8988T (cell line): Measurements from ENCODE around the gene STYXL1.
"Not testable (repeated sequence)": the region's sequence is repeated elsewhere in the genome, so short reads cannot be mapped to it uniquely, and the experiment has no call there.

ENCODE experiments used
- DNase-seq: peaks from one replicate; pipeline ENCODE4 v3.0.0; 2011

Gene STYXL1, protein sequence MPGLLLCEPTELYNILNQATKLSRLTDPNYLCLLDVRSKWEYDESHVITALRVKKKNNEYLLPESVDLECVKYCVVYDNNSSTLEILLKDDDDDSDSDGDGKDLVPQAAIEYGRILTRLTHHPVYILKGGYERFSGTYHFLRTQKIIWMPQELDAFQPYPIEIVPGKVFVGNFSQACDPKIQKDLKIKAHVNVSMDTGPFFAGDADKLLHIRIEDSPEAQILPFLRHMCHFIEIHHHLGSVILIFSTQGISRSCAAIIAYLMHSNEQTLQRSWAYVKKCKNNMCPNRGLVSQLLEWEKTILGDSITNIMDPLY

DNA sequence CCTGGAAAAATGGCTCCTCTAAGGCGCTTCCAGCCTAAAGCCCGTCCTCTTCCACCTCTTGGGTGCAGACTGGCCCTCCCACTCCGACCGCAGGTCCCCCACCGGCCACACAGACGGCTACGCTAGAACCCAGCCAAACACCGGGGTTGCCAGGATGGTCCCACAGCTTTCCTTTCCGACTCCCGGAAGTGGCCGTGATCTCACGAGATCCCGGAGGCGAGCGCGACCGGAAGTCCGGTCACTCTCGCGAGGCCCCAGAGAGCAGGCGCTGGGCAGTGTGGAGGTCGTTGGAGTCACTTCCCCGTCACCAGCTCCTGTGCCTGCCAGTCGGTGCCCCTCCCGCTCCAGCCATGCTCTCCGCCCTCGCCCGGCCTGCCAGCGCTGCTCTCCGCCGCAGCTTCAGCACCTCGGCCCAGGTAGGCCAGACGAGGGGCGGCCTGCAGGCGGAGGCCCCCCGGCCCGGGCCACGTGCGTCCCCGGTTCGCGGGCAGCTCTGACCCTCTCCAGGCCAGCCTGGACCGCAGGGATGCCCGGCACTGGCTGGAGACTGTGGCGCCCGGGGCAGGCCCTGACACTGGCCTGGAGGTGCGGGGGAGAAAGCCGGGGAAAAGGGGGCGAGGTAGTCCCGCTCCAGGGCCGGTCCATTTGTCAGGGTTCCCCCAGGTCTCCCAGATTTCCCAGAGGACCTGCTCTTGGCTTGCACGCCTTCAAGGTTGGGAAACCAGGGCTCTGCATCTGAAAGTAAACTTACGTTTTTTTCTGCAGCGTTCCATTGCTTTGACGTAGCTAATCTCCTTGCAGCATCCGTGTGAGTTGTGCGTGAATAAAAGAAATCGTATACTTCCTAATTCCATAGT lies at the start of gene STYXL1, which contains the start of gene MDH2:
Gene STYXL1, minus strand, starts transcription at position 190 of the 857 bp plus-strand sequence. CDS start 17,477 bp downstream, outside the sequence.
Gene MDH2, plus strand, starts transcription at position 296 of the 857 bp plus-strand sequence. Its CDS starts 55 bp downstream, at position 351.
- DNase-seq, result peak; percentile 88

DNA sequence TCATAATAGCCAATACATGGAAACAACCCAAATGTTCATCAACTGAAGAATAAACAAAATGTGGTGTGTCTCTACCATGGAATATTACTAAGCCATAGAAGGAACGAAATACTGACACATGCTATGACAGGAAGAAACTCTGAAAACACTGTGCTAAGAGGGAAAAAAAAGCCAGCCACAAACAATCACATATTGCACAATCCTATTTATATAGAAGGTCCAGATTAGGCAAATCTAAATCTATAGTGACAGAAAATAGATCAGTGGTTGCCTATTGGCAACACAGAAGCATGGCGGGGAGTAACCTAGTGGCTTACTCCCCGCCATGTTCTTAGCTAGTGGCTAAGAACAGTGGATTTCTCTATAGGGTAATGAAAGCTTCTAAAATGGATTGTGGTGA lies 48.1 kb upstream of the STYXL1 start:
- DNase-seq, result no peak

DNA sequence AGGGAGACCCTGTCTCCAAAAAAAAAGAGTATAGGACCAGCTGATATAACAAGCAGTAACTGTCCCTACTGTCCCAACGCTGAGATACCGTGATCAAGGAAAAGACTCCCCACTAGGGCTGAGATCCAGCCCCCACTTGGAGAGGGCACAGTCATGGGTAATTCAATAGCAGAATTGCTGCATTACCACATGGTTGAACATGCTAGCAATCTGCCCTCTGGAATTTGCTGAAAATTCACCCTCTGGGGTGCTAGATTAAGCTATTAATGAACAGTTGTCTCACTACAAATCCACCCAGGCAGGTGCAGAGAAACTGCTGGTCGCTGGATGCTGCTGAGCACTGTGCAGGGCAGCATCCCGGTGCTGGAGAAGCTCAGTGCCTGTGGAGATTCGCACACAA lies 46.5 kb upstream of the STYXL1 start:
- DNase-seq, result not testable (repeated sequence)

DNA sequence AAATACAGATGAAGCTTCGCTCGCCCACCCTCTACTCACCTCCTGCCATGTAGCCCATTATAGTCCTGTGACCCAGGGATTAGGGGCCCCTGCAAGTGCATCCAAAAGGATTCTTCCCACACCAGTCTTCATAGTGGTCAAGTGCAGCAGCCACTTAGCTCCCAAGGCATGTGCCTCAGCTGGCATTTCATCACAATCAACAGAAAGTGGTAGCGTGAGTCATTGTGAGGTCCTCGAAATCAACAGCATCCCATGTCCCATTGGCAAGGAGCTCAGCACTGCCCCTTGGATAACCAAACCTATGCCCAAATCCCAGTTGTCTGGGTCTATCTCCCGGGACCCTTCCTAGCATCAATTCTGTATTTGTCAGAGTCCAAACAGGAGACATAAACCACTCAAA lies 45.7 kb upstream of the STYXL1 start:
- not testable (repeated sequence) for DNase-seq

DNA sequence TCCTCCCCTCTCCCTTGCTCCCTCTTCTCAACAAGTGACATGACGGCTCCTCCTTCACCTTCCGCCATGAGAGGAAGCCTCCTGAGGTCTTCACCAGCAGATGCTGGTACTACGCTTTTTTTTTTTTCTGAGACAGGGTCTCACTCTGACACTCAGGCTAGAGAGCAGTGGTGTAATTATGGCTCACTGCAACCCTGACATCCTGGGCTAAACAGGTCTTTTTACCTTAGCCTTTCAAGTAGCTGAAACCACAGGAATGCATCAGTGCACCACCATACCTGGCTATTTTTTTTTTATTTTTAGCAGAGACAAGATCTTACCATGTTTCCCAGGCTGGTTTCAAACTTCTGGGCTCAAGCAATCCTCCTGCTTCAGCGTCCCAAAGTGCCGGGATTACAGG lies 43.7 kb upstream of the STYXL1 start:
- DNase-seq, result no peak

DNA sequence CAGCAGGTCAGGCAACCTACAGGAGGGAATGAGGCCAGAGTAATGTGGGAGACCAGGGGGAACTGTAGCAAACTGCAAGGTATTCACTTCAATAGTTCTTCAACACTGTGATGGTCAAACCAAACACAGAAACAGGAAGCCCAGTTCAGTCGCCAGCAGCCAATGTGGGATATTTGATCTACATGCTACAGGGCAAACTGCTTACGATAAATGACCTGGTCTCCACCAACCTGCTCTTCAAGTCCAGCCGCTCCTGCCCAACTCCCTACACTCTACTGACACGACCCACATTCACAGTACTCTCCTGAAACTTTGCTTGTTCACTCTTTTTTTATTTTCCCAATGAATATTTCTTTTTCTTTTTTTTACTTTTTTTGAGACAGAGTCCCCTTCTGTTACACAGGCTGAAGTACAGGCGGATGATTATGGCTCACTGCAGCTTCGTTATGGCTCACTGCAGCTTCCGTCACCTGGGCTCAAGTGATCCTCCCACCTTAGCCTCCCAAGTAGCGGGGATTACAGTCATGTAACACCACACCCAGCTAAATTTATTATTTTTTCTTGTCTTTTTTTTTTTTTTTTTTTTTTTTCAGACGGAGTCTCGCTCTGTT lies 42.2 kb upstream of the STYXL1 start:
- DNase-seq, result no peak

DNA sequence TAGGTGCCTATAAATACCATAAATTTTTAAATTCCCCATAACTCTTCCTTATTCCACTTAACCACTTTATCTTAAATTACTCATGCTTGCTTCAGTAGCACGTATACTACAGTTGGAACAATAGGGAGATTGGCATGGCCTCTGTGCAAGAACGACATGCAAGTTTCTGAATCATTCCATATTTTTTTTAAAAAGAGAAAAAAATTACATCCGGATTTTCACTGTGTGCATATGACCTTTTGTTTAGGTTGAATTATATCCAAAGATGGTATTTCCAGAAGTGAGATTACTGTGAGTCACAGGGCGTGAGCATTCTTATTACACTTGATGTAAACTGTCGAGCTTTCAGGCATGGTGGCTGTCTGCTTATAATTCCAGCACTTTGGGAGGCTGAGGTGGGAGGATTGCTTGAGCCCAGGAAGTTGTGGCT lies 39.6 kb upstream of the STYXL1 start:
- not testable (repeated sequence) for DNase-seq

DNA sequence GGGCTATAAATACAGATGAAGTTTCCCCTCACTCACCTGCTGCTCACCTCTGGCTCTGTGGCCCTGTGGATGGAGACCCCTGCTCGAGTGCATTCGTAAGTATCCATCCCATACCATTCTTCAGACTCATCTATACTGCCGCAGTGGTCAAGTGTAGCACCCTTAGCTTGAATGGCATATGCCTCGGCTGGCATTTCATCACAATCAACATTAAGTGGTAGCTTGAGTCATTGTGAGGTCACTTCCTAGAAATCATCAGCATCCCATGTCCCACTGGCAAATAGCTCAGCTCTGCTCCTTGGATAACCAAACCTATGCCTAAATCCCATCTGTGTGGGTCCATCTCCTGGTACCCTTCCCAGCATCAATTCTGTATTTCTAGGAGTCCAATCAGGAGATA lies 38.3 kb upstream of the STYXL1 start:
- DNase-seq, result no peak

DNA sequence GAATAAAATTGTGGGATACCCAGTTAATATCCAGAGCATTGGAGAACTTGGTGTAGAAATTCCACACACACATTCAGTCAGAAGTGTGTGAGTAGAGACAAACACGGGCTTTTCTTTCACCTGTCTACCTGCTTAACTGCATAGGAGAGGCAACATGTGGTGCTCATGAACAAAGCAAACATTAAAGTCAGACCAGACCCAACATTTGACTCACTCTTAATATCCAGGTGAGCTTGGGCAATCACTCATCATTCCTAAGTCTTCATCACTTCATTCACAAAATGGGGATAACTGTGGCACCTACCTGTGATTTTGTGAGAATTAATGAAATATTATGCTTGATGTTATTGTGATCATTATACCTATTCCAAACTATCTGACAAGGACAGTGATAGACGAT lies 36.3 kb upstream of the STYXL1 start:
- not testable (repeated sequence) for DNase-seq

DNA sequence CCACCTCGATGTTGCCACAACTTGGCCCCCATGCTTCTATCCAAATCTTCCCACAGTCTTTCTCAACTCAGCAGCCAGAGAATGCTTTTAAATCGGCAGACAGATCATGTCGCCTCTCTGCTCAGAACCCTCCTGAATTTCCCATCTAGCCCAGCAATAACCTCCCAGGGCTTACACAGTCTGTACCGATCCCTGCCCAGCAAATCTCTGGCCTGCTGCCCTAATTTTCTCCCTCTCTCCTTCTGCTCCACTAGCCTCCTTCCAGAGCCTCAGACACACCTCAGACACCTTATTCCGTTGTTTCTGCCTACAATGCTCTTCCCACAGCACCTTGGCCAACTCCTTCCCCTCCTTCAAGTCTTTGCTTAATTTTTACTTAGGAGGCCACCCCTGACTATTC lies 32.4 kb upstream of the STYXL1 start:
- no peak for DNase-seq

DNA sequence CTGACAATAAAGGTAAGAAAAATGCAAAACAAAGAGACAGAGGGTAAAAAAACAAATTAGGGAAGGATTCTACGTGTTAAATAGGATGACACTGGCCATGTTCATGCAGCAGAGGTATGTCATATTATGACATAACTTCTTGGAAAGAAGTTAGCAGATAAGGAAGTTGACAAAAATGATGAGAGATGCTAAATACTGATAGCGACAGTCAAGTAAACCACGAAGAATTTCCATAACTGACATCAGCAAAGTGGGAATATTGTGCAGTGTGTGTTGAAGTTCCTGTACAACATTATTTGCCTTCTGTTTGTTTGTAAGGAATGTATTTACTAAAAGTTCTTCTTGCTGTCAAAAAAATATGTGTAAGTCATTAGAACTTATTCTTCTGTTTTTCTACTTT lies 29.6 kb upstream of the STYXL1 start:
- DNase-seq, result no peak

DNA sequence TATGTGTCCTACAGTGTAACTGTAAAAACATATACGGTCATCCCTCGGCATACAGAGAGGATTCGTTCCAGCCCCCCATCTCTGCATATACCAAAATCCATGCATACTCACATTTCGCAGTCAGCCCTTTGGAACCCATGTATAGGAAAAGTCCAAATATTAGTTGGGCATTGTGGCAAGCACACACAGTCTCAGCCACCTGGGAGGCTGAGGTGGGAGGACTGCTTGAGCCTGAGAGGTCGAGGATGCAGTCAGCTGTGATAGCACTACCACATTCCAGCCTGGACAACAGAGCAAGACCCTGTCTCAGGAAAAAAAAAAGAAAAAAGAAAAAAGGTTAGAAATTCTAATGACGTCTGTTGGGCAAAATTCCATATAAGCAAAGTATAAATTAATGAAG lies 29.2 kb upstream of the STYXL1 start:
- no peak for DNase-seq

DNA sequence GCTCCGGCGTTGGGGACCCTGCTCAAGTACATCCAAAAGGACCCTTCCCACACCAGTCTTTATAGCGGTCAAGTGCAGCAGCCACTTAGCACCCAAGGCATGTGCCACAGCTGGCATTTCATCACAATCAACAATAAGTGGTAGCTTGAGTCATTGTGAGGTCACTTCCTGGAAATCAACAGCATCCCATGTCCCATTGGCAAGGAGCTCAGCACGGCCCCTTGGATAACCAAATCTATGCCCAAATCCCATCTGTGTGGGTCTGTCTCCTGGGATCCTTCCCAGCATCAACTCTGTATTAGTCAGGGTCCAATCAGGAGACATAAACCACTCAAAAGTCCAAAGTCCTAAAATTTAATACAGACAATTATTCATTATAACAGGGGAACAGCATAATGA lies 27.2 kb upstream of the STYXL1 start:
- DNase-seq, result no peak

DNA sequence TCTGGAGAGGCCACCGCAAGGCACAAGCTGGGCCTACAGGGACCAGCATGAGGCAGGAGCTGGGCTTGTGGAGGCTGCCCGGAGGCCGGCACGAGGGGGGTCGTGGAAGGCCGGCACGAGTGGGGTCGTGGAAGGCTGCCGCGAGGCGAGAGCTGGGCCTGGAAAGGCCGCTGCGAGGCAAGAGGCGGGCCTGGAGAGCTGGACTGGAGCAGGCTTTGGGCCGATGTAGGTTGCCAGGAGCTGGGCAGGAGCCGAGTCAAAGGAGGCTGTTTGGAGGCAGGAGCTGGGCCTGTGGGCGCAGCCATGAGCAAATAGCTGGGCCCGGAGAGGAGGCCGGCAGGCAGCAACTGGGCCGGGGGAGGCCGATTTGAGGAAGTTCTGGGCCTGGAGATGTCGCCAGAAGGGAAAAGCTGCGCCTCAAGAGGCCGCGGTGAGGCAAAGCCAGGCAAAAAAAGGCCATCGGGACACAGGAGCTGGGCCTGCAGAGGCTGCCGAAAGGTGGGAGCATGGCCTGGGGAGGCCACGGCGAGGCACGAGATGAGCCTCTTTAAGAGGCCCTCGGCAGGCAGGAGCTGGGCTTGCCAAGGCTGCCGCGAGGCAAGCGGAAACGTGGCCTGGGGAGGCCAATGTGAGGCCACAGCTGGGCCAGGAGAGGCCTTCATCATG lies 26.6 kb upstream of the STYXL1 start:
- no peak for DNase-seq

DNA sequence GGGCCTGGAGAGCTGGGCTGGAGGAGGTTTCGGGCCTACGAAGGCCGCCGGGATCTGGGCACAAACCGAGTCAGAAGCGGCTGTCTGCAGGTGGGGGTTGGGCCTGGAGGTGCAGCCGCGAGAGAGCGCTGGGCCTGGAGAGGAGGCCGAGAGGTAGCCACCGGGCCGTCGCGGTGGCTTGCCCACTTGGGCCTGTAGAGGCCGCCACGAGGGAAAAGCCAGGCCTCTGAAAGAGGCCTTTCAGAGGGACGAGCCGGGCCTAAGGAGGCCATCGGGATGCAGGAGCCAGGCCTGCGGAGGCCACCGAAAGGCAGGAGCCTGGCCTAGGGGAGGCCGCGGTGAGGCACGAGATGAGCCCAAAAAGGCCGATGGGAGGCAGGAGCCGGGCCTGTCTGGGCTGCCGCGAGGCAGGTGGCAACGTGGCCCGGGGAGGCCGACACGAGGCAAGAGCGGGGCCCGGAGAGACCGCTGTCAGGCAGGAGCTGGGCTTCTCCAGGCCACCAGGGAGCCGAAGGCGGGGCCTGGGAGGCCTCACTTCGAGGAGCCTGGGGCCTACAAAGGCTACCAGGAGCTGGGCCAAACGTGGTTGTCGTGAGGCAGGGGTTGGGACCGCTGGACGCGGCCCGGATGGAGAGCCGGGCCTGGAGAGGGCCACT lies 25.7 kb upstream of the STYXL1 start:
- DNase-seq, result no peak

DNA sequence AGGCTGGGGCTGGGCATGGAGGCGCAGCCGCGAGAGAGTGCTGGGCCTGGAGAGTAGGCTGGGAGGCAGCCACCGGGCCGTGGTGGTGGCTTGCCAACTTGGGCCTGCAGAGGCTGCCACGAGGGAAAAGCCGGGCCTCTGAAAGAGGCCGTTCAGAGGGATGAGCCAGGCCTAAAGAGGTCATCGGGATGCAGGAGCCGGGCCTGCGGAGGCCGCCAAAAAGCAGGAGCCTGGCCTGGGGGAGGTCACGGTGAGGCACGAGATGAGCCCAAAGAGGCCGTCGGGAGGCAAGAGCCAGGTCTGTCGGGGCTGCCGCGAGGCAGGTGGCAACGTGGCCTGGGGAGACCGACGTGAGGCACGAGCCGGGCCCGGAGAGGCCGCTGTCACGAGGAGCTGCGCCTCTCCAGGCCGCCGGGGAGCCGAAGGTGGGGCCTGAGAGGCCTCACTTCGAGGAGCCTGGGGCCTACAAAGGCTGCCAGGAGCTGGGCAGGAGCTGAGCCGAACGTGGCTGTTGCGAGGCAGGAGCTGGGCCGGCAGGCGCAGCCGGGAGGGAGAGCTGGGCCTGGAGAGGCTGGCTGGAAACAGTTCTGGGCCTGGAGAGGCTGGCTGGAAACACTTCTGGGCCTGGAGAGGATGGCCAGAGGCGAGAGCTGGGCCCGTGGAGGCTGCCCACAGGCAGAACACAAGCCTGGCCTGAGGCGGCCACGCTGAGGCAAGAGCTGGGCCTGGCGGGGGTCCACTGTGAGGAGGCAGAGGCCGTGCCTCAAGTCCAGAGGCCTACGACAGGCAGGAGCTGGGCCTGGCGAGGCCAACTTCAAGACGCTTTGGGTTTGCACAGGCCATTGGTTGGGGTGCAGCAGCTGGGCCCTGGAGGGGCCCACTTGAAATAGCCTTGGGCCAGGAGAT lies 24.7 kb upstream of the STYXL1 start:
- no peak for DNase-seq

DNA sequence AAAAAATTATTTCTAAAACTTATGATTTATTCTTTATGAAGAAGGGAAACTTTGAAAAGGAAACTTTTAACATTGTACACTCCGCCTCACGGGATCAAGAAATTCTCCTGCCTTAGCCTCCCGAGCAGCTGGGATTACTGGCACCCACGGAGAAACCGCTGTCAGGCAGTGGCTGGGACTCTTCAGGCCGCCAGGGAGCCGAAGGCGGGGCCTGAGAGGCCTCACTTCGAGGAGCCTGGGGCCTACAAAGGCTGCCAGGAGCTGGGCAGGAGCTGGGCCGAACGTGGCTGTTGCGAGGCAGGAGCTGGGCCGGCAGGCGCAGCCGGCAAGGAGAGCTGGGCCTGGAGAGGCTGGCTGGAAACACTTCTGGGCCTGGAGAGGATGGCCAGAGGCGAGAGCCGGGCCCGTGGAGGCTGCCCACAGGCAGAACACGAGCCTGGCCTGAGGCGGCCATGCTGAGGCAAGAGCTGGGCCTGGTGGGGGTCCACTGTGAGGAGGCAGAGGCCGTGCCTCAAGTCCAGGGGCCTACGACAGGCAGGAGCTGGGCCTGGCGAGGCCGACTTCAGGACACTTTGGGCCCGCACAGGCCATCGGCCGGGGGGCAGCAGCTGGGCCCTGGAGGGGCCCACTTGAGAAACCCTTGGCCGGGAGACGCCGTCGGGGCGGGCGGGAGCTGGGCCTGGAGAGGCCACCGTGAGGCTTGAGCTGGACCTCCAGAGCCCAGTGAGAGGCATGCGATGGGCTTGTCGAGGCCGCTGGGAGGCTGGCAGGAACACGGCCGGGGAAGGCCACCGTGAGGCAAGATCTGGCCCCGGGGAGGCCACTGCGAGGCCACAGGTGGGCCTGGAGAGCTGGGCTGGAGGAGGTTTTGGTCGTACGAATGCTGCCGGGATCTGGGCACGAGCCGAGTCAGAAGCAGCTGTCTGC lies 23.8 kb upstream of the STYXL1 start:
- DNase-seq, result no peak

DNA sequence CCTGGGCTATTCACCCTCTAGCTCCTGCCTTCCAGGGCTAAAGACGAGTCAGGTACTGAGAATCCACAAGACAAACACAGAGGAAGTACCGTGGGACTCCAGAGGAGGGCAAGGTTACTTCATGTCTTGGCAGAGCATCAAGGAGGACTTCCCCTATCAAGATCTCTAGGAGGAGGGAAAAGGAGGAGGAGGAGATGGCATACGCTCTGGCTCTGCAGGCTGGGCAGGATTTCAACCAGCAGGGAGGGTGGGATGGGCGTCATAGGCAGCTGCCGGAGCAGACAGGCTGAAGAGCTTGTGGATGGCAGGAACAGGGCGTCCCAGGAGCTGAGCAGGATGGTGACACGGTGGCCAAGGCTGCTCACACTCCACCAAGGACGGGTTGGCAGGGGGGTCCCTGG lies 21.4 kb upstream of the STYXL1 start:
- DNase-seq, result no peak

DNA sequence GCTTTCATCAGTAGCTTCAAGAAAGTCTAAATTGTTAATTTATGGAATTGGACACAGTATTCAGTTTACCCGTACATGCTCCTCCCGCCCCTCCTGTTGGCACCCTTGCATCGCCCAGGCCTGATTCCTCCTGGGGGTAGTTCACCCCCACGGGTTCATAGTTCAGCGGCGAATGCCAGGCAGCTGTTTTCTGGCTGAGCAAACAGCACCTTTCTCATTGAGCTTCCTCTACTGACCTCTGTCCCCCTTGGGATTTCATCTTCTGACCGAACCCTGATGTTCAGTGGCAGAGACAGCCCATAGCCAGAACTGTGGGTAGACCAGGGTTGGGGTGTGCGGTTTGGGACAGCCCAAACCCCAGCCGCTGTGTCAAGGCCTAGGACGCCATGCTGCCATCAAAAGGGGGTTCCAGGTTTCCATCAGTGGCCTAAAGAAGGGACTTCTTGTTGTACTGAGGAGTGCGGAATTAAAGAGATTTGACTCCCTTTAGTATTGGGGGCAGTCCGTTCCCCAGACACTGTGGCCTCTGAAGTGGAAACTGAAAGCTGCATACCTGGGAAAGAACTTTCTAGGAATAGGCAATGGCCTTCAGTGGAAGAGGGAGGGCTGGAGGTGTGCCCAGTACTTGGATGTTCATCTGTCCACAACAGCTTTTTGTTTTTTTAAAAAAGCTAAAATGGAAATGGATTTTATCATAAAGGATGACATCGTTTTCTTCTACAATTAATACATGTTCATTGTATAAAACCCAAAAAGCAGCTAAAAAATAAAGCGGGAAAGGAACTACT lies 19.1 kb upstream of the STYXL1 start:
- DNase-seq, result no peak
